Heart left ventricle (tissue), 13 donors: ENCODE results near the gene RABL3.

ENCODE experiments used
- POLR2A ChIP-seq, 2 donors: fragments of 450-650 bp; IDR thresholded peaks; one replicate each; pipeline ENCODE4 v1.6.1; 2017; ENCODE audit warnings: antibody characterized with exemption in 2 of 2, mild to moderate bottlenecking in 2 of 2, moderate library complexity in 2 of 2
- TF ChIP-seq, protein P1 (sequence below), 12 donors: fragments of 200-600 bp; sonication (generic) in 4 of 12; IDR thresholded peaks; one replicate each; pipeline versions ENCODE4 v1.5.0 to v1.8.0; 2018 to 2022; ENCODE audit warnings: antibody characterized with exemption in 12 of 12, mild to moderate bottlenecking in 5 of 12
- donor health status: ischemic (EF 13 %, LVEDD 7.1; RV severe dilation, severe dysfunction).
- donor health status: DM: no; HTN: yes; CAD: no.
- donor health status: DM: no; HTN: no; CAD: no.
- donor health status: ischemic (EF 25% LVEDD 6.9; RV normal size, moderate dysfunction).
- donor health status: ischemic (EF 25% LVEDD 5.7; RV mildly dilated, moderate dysfunction).
- donor health status: ischemic (EF 35%, LVEDD 5.7; RV mildly dilated, moderate dysfunction).
- donor health status: nonischemic (EF 11% LVEDD 7.7; RV severe dilation, severe dysfunction).
- donor health status: DM: yes; HTN: yes; CAD: no.
- donor health status: PGD.
- donor health status: ischemic (EF 29% LVEDD 5.4; RV normal size, mild dysfunction).
- donor health status: nonischemic (EF 23%, LVEDD 6.1; RV moderate dilation, normal function).

DNA sequence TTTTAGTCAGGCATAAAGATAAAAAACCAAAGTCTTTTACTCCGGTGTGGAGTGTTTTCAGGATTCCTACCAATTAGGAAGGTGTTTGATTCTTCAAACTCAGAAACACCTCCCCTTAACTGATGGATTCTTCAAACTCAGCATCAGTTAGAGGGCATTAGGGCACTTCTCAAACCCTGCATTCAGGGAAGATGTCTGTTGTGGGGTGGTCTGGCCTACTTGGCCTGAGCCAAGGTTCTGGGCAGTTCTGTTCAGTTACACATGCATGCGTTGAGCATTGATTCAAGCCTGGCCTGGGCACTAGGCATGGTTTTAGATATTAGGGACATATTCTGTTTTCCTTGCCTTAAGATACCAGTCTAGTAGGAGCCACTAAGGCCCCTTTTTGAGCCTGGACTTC lies 61.3 kb downstream of the RABL3 start:
- TF ChIP-seq, protein P1, sequence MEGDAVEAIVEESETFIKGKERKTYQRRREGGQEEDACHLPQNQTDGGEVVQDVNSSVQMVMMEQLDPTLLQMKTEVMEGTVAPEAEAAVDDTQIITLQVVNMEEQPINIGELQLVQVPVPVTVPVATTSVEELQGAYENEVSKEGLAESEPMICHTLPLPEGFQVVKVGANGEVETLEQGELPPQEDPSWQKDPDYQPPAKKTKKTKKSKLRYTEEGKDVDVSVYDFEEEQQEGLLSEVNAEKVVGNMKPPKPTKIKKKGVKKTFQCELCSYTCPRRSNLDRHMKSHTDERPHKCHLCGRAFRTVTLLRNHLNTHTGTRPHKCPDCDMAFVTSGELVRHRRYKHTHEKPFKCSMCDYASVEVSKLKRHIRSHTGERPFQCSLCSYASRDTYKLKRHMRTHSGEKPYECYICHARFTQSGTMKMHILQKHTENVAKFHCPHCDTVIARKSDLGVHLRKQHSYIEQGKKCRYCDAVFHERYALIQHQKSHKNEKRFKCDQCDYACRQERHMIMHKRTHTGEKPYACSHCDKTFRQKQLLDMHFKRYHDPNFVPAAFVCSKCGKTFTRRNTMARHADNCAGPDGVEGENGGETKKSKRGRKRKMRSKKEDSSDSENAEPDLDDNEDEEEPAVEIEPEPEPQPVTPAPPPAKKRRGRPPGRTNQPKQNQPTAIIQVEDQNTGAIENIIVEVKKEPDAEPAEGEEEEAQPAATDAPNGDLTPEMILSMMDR (IDR thresholded peaks at IDR 0.05): no peak
- no peak for TF ChIP-seq POLR2A (IDR thresholded peaks at IDR 0.05)
